Neural progenitor cell (in vitro differentiated cells): ENCODE measurements around the gene ACSM2B. TPM values are rescaled to one million over a fixed set of nuclear protein-coding genes. Genes with fewer than 3 reads are reported as not detected.
"Not testable (repeated sequence)": the region's sequence is repeated elsewhere in the genome, so short reads cannot be mapped to it uniquely, and the experiment has no call there.

Experiments
- DNase-seq: peaks from one replicate; pipeline ENCODE4 v3.0.0-alpha.2; 2016; ENCODE audit warnings: low spot score
- H2AFZ ChIP-seq: fragments of 200-600 bp; sonication (generic); replicated peaks from 2 replicates; pipeline ENCODE4 v1.6.1; 2016; ENCODE audit warnings: antibody characterized with exemption
- H3F3A ChIP-seq: fragments of 200-600 bp; sonication (generic); 2 replicates; pipeline ENCODE4 v1.6.1; 2016; ENCODE audit warnings: antibody characterized with exemption, low read depth
- H3K27ac ChIP-seq: fragments of 200-600 bp; sonication (generic); 2 replicates; pipeline ENCODE4 v1.5.1; 2016; ENCODE audit warnings: mild to moderate bottlenecking
- H3K27me3 ChIP-seq: fragments of 200-600 bp; sonication (generic); 2 replicates; pipeline ENCODE4 v1.6.1; 2016; ENCODE audit warnings: mild to moderate bottlenecking, moderate library complexity
- H3K36me3 ChIP-seq: fragments of 200-600 bp; sonication (generic); 2 replicates; pipeline ENCODE4 v1.5.1; 2016
- H3K4me1 ChIP-seq: fragments of 200-600 bp; sonication (generic); 2 replicates; pipeline ENCODE4 v1.6.1; 2016; ENCODE audit warnings: mixed run types
- H3K4me2 ChIP-seq: fragments of 200-600 bp; sonication (generic); 2 replicates; pipeline ENCODE4 v1.6.1; 2016
- H3K4me3 ChIP-seq: fragments of 200-600 bp; sonication (generic); 2 replicates; pipeline ENCODE4 v1.5.1; 2016
- H3K79me2 ChIP-seq: fragments of 200-600 bp; sonication (generic); 2 replicates; pipeline ENCODE4 v1.6.1; 2016; ENCODE audit warnings: low read depth
- H3K9ac ChIP-seq: fragments of 200-600 bp; sonication (generic); 2 replicates; pipeline ENCODE4 v1.6.1; 2016
- H3K9me3 ChIP-seq: fragments of 200-600 bp; sonication (generic); 2 replicates; pipeline ENCODE4 v1.5.1; 2016; ENCODE audit warnings: low read depth
- H4K20me1 ChIP-seq: fragments of 200-600 bp; sonication (generic); 2 replicates; pipeline ENCODE4 v1.6.1; 2016; ENCODE audit warnings: low read depth
- H3K27ac Mint-ChIP-seq: 3 replicates; pipeline ENCODE4 v1.8.0; 2021; ENCODE audit warnings: mixed read lengths
- H3K27me3 Mint-ChIP-seq: 2 replicates; pipeline ENCODE4 v1.8.0; 2022; ENCODE audit warnings: low read depth, mild to moderate bottlenecking, inconsistent platforms, moderate library complexity, mixed read lengths; ENCODE audit not compliant: insufficient read depth
- H3K36me3 Mint-ChIP-seq: 3 replicates; pipeline ENCODE4 v1.8.0; 2021; ENCODE audit warnings: mixed read lengths
- H3K4me1 Mint-ChIP-seq: 3 replicates; pipeline ENCODE4 v1.8.0; 2021; ENCODE audit warnings: mixed read lengths
- H3K4me3 Mint-ChIP-seq: 3 replicates; pipeline ENCODE4 v1.8.0; 2021; ENCODE audit warnings: mild to moderate bottlenecking, moderate library complexity, mixed read lengths
- H3K9me3 Mint-ChIP-seq: 3 replicates; pipeline ENCODE4 v1.8.0; 2020; ENCODE audit warnings: mixed read lengths
- EZH2 ChIP-seq: fragments of 200-600 bp; sonication (generic); IDR thresholded peaks from 2 replicates; pipeline ENCODE4 v1.6.1; 2017; ENCODE audit warnings: antibody characterized with exemption, mild to moderate bottlenecking, moderate library complexity
- EZH2phosphoT487 ChIP-seq: fragments of 200-600 bp; sonication (generic); IDR thresholded peaks from 2 replicates; pipeline ENCODE4 v1.6.1; 2017; ENCODE audit warnings: antibody characterized with exemption
- total RNA-seq: library from RNA; depleted of rRNA; stranded (reverse); fragments of >200 nt; gene quantifications from 2 replicates; pipeline ENCODE4 v1.2.3, GENCODE V29; 2015; ENCODE audit warnings: low replicate concordance
- TF ChIP-seq, protein P1 (sequence below): fragments of 200-600 bp; sonication (generic); IDR thresholded peaks from 2 replicates; pipeline ENCODE4 v1.5.1; 2017; ENCODE audit warnings: antibody characterized with exemption, mild to moderate bottlenecking

ACSM2B gene
- total RNA-seq, 1 donor from 2014 or later, result not detected

DNA sequence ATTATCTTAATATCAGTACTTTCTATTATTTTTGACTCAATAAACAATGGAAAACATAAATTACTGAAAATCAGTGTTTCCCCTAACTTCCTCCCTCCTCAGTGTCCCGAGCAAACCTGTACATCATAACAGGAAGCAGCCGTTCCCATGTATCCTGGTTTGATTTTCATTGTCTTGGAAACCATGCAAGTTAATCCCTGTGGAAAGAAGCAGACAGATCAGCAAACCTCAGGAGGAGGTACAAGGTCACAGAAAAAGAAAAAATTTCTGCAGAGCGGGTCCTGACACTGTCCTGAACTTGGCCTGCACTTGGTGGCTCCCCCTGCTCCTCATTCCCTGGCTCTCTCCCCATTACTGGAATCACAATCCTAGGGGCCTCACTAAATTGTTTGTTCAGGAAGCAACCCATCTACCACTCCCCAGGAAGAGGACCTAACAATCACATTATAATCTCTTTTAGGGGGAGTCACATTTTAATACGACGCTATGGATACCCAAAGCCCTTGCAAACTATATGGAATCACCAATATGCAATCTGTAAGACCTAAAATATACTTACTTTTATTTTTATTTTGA, 29.8 kb downstream of the ACSM2B start:
- not testable (repeated sequence) for H3K27ac ChIP-seq, H4K20me1 ChIP-seq, H3K4me3 Mint-ChIP-seq, H3K79me2 ChIP-seq, H3K27me3 Mint-ChIP-seq, H3K4me2 ChIP-seq, H3K27me3 ChIP-seq, H3K9ac ChIP-seq, H3F3A ChIP-seq, H2AFZ ChIP-seq, H3K9me3 Mint-ChIP-seq, H3K36me3 ChIP-seq, H3K36me3 Mint-ChIP-seq, H3K4me3 ChIP-seq, H3K27ac Mint-ChIP-seq, H3K4me1 ChIP-seq, H3K4me1 Mint-ChIP-seq, H3K9me3 ChIP-seq, DNase-seq

DNA sequence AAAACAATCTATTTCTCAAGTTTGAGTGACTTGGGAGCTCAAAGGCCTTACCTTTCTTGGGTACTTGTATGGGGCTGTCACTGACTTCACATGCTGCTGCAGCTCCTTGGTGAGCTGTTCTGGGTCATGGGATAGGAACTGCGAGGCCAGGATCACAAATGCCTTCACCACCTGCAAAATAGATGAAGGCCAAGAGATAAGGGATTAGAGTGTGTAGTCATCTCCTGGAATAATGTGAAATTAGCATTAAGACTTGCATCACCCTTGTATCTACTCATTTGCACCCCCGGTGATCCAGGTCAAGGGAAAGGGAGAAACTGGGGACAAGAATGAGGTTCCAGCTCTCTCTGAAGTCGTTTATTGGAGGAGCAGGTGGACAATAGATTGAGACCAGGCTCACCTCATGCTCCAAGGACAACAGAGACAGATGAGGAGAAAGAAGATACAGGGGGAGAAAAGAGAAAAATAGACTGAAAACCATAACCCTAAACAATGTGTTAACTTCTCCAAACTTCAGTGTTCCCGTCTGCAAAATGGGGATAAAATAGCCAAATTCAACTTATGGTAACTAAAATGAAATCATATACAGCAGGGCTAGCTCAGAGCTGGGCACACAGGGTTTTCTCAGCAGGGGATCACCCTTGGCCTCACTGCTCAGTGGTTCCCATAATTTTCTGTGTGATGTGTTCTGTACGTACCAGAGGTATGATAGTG, 35.4 kb downstream of the ACSM2B start:
- H4K20me1 ChIP-seq, DNase-seq, H3K4me1 ChIP-seq, H3K27ac ChIP-seq, H3K79me2 ChIP-seq, H3F3A ChIP-seq, H3K4me1 Mint-ChIP-seq, H2AFZ ChIP-seq, H3K36me3 ChIP-seq, H3K9me3 Mint-ChIP-seq, H3K27ac Mint-ChIP-seq, H3K27me3 ChIP-seq, H3K4me3 Mint-ChIP-seq, H3K4me3 ChIP-seq, H3K36me3 Mint-ChIP-seq, H3K9ac ChIP-seq, H3K27me3 Mint-ChIP-seq, H3K9me3 ChIP-seq, H3K4me2 ChIP-seq: not testable (repeated sequence)

DNA sequence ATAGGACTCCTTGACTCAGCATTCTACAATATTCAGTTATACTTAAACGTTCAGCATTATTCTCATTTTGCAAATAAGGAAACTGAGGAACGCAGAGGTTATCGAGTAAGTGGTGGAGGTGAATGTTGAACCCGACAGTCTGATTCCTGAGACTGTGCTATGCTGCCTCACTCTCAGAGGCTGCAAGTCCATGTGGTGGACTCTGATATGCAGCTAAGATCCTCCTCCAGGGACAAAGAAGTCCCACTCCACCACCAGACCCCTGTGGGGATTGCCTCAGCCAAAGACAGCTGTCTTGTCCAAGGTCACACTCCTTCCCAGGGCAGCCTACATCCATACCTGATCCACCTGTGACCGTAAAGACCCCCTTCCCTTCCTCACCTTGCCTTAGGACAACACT, 37.5 kb downstream of the ACSM2B start:
- Histone ChIP-seq H3K9ac (no peak overlapping the region), H3K9me3 (no peaks in the 10 kb centered on the region), H3K4me1 (no peaks in the 10 kb centered on the region), H3K79me2 (no peaks in the 10 kb centered on the region), H3K27ac (no peak overlapping the region), H2AFZ (no peak overlapping the region), H3K4me3 (no peak overlapping the region), H3F3A (no peaks in the 10 kb centered on the region), H3K4me2 (no peak overlapping the region), H3K27me3 (no peaks in the 10 kb centered on the region), H3K36me3 (no peaks in the 10 kb centered on the region), H4K20me1 (no peaks in the 10 kb centered on the region)
- Mint-ChIP-seq H3K4me3 (no peak overlapping the region), H3K9me3 (no peaks in the 10 kb centered on the region), H3K36me3 (no peaks in the 10 kb centered on the region), H3K4me1 (no peaks in the 10 kb centered on the region), H3K27me3 (peaks cover 7% of the 10 kb centered on the region), H3K27ac (no peak overlapping the region)
- DNase-seq, result no peak
- TF ChIP-seq, protein P1, sequence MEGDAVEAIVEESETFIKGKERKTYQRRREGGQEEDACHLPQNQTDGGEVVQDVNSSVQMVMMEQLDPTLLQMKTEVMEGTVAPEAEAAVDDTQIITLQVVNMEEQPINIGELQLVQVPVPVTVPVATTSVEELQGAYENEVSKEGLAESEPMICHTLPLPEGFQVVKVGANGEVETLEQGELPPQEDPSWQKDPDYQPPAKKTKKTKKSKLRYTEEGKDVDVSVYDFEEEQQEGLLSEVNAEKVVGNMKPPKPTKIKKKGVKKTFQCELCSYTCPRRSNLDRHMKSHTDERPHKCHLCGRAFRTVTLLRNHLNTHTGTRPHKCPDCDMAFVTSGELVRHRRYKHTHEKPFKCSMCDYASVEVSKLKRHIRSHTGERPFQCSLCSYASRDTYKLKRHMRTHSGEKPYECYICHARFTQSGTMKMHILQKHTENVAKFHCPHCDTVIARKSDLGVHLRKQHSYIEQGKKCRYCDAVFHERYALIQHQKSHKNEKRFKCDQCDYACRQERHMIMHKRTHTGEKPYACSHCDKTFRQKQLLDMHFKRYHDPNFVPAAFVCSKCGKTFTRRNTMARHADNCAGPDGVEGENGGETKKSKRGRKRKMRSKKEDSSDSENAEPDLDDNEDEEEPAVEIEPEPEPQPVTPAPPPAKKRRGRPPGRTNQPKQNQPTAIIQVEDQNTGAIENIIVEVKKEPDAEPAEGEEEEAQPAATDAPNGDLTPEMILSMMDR, result no peak
- no peak for TF ChIP-seq EZH2phosphoT487
- TF ChIP-seq EZH2, result no peak

DNA sequence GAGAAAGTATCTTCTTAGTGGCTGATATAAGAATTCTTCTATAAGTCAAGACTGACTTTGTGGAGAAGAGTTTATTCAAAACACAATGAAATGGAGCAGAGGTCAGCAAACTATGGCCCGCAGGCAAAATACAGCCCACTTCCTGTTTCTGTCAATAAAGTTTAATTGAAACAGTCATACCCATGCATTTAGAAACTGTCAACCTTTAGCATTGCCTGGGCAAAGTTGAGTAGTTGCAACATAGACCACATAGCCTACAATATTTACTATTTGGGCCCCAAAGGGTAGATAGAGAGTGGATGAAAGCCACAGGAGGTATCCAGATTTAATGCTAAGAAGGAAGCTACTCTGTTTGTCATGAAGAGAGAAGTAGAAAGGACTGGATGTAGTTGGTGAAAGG, 38.0 kb downstream of the ACSM2B start:
- TF ChIP-seq, protein P1, result no peak
- no peak for TF ChIP-seq EZH2phosphoT487
- no peak for TF ChIP-seq EZH2
- no peaks in the 10 kb centered on the region for H3K4me1 ChIP-seq
- no peak overlapping the region for H3K4me2 ChIP-seq
- no peak overlapping the region for H3K4me3 Mint-ChIP-seq
- no peak overlapping the region for H2AFZ ChIP-seq
- no peaks in the 10 kb centered on the region for H3K36me3 Mint-ChIP-seq
- H3K9me3 ChIP-seq, result no peaks in the 10 kb centered on the region
- H3K79me2 ChIP-seq, result no peaks in the 10 kb centered on the region
- H4K20me1 ChIP-seq, result no peaks in the 10 kb centered on the region
- H3K27ac Mint-ChIP-seq, result no peak overlapping the region
- no peak overlapping the region for H3K4me3 ChIP-seq
- no peaks in the 10 kb centered on the region for H3K27me3 ChIP-seq
- H3K4me1 Mint-ChIP-seq, result no peaks in the 10 kb centered on the region
- H3K36me3 ChIP-seq, result no peaks in the 10 kb centered on the region
- no peaks in the 10 kb centered on the region for H3F3A ChIP-seq
- H3K9ac ChIP-seq, result no peak overlapping the region
- H3K9me3 Mint-ChIP-seq, result no peaks in the 10 kb centered on the region
- DNase-seq, result no peak
- no peak overlapping the region for H3K27ac ChIP-seq
- H3K27me3 Mint-ChIP-seq, result peaks cover 7% of the 10 kb centered on the region

DNA sequence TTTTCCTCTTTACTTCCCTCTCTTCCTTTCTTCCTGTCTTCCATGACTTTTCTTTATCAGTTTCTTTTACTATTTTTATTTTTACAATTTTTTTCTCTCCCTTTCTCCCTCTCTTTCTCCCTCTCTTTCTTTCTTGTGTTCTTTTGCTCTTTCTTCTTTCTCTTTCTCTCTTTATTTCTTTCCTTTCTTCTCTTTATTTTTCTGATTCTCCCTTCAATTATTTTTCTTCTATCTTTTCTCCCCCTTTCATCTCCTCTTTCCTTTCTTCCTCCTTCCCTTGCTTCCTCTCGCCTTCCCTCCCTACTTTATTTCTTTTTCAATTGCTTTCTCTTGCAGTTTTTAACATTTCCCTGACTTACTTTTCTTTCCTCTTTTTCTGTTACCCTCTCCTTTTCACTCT, 39.5 kb downstream of the ACSM2B start:
- H3K27ac ChIP-seq, H3K36me3 Mint-ChIP-seq, H3F3A ChIP-seq, DNase-seq, H3K4me3 ChIP-seq, H3K4me2 ChIP-seq, H3K4me1 ChIP-seq, H4K20me1 ChIP-seq, H3K9ac ChIP-seq, H3K4me3 Mint-ChIP-seq, H2AFZ ChIP-seq, H3K27me3 Mint-ChIP-seq, H3K27ac Mint-ChIP-seq, H3K9me3 ChIP-seq, H3K36me3 ChIP-seq, H3K79me2 ChIP-seq, H3K27me3 ChIP-seq, H3K4me1 Mint-ChIP-seq, H3K9me3 Mint-ChIP-seq: not testable (repeated sequence)

DNA sequence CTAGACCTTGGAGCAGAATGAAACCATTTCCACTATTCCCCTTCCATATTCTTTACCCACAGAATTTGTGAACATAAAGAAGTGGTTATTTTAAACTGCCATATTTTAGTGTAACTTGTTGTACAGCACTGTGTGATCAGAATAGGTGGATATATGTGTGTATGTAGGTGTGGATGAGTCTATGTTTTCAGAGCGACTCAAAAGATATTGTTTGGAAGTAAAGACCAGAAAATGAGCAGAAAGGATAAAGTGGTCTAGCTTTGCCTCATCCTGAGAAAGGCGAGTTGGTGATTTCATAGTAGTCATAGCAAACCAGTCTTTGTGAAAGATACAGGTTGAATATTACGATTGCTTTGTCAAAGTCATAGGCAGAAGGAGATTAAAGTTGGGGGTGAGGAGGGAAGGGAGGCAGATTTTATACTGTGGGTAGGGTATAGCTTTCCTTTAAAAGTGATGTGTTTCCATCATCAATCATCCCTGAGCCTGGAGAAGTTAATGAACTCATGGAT, 43.8 kb downstream of the ACSM2B start:
- not testable (repeated sequence) for DNase-seq, H2AFZ ChIP-seq, H3K9ac ChIP-seq, H3K4me1 Mint-ChIP-seq, H3K4me2 ChIP-seq, H3K27me3 Mint-ChIP-seq, H3K27ac Mint-ChIP-seq, H3K27me3 ChIP-seq, H3K27ac ChIP-seq, H3K79me2 ChIP-seq, H4K20me1 ChIP-seq, H3K9me3 Mint-ChIP-seq, H3F3A ChIP-seq, H3K4me3 Mint-ChIP-seq, H3K9me3 ChIP-seq, H3K4me3 ChIP-seq, H3K4me1 ChIP-seq, H3K36me3 Mint-ChIP-seq, H3K36me3 ChIP-seq
